ENCODE results near the gene BMPR2.

Gene BMPR2

DNA sequence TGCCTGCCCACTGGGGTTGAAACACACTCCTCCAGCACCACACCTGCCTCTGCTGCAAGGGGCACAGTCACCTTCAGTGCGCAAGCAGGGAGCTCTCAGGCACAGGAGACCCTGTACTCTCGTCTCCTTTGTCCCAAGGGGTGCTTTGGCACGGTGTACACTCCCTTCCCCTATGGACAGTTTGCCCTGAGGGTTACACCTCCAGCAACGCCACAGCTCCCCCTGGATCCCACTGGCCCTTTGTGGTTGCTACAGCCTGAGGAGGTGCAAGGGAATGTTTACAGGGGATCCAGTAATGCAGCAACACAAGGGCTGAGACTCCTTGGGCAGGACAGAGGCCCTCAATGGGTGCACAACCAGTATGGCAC, 213.4 kb downstream of the BMPR2 start:
- Histone ChIP-seq H3K79me2 (ENCODE audit: control insufficient read depth, low read length) (no peaks in the 10 kb centered on the region), H3K4me2 (ENCODE audit: low read length) (no peak overlapping the region), H3K4me3 (ENCODE audit: low read length) (no peak overlapping the region), H3K27ac (ENCODE audit: low read depth, low read length) (no peak overlapping the region), H3K9me3 (ENCODE audit: control insufficient read depth, insufficient read depth, low read length) (no peaks in the 10 kb centered on the region), H3K27me3 (ENCODE audit: control insufficient read depth, low read length) (no peaks in the 10 kb centered on the region), H3K9me2 (replicated peaks; ENCODE audit: control insufficient read depth, low read length) (no peaks in the 10 kb centered on the region), H3F3A (ENCODE audit: control insufficient read depth, insufficient read depth) (no peaks in the 10 kb centered on the region), H3K4me1 (ENCODE audit: control insufficient read depth, low read length) (peaks cover 6% of the 10 kb centered on the region; the same call in 1 of the 2 replicates), H3K36me3 (ENCODE audit: control insufficient read depth, low read length) (no peaks in the 10 kb centered on the region), H4K20me1 (ENCODE audit: control insufficient read depth, insufficient read depth, low read depth, low read length) (no peaks in the 10 kb centered on the region)
- no peak for TF ChIP-seq EZH2phosphoT487 (IDR thresholded peaks at IDR 0.05; ENCODE audit: borderline replicate concordance, low read length)
- TF ChIP-seq, protein P1, sequence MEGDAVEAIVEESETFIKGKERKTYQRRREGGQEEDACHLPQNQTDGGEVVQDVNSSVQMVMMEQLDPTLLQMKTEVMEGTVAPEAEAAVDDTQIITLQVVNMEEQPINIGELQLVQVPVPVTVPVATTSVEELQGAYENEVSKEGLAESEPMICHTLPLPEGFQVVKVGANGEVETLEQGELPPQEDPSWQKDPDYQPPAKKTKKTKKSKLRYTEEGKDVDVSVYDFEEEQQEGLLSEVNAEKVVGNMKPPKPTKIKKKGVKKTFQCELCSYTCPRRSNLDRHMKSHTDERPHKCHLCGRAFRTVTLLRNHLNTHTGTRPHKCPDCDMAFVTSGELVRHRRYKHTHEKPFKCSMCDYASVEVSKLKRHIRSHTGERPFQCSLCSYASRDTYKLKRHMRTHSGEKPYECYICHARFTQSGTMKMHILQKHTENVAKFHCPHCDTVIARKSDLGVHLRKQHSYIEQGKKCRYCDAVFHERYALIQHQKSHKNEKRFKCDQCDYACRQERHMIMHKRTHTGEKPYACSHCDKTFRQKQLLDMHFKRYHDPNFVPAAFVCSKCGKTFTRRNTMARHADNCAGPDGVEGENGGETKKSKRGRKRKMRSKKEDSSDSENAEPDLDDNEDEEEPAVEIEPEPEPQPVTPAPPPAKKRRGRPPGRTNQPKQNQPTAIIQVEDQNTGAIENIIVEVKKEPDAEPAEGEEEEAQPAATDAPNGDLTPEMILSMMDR (IDR thresholded peaks at IDR 0.05; ENCODE audit: low read depth, low read length, poor library complexity, severe bottlenecking): no peak

DNA sequence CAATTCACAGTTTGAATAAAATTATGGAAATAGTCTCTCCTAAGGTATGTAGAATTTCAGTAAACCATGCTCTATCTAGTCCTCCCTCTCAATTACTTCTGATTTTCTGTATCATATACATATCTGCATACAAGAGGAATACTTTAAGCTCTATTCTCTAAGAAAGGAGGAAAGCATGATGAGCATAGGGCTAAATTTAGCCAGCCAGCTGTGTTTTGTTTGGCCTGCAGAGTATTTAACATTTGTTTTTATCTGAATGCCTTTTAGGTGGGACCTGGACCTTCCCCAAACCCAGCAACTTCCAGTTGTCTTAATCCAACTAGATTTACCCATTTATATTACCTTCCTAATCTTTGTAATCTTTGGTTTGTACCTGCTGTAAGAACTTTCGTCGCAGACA, 216.4 kb downstream of the BMPR2 start:
- no peaks in the 10 kb centered on the region for H3K9me2 ChIP-seq (replicated peaks; ENCODE audit: control insufficient read depth, low read length)
- H3K36me3 ChIP-seq (ENCODE audit: control insufficient read depth, low read length): no peaks in the 10 kb centered on the region
- H4K20me1 ChIP-seq (ENCODE audit: control insufficient read depth, insufficient read depth, low read depth, low read length): no peaks in the 10 kb centered on the region
- H3K27me3 ChIP-seq (ENCODE audit: control insufficient read depth, low read length): no peaks in the 10 kb centered on the region
- no peaks in the 10 kb centered on the region for H3K9me3 ChIP-seq (ENCODE audit: control insufficient read depth, insufficient read depth, low read length)
- H3K4me2 ChIP-seq (ENCODE audit: low read length): no peak overlapping the region
- TF ChIP-seq, protein P1 (IDR thresholded peaks at IDR 0.05; ENCODE audit: low read depth, low read length, poor library complexity, severe bottlenecking): no peak
- no peak for TF ChIP-seq EZH2phosphoT487 (IDR thresholded peaks at IDR 0.05; ENCODE audit: borderline replicate concordance, low read length)
- H3K27ac ChIP-seq (ENCODE audit: low read depth, low read length): no peak overlapping the region
- peaks cover 6% of the 10 kb centered on the region; the same call in 1 of the 2 replicates for H3K4me1 ChIP-seq (ENCODE audit: control insufficient read depth, low read length)
- no peaks in the 10 kb centered on the region for H3K79me2 ChIP-seq (ENCODE audit: control insufficient read depth, low read length)
- H3F3A ChIP-seq (ENCODE audit: control insufficient read depth, insufficient read depth): no peaks in the 10 kb centered on the region
- no peak overlapping the region for H3K4me3 ChIP-seq (ENCODE audit: low read length)

DNA sequence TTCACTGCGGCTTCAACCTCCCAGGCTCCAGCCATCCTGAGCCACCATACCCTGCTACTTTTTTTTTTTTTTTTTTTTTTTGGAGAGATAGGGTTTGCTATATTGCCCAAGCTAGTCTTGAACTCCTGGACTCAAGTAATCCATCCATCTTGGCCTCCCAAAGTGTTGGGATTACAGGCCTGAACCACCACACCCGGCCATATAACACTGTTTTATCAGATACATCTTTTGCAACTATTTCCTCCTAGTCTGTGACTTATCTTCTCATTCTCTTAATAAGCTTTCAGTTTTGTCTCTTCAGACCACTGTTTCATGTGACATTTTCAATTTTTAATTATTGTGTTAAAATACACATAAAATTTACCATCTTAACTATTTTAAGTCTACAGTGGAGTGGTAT, 223.0 kb downstream of the BMPR2 start:
- H3K79me2 ChIP-seq (ENCODE audit: control insufficient read depth, low read length): no peaks in the 10 kb centered on the region

More for the DNA sequence above, 223.0 kb downstream of the BMPR2 start:
- H3K4me2 ChIP-seq (ENCODE audit: low read length): no peak overlapping the region
- H3K36me3 ChIP-seq (ENCODE audit: control insufficient read depth, low read length): no peaks in the 10 kb centered on the region
- no peaks in the 10 kb centered on the region for H3K9me3 ChIP-seq (ENCODE audit: control insufficient read depth, insufficient read depth, low read length)
- no peaks in the 10 kb centered on the region for H3K4me1 ChIP-seq (ENCODE audit: control insufficient read depth, low read length)
- no peaks in the 10 kb centered on the region for H3K9me2 ChIP-seq (replicated peaks; ENCODE audit: control insufficient read depth, low read length)
- H3K27ac ChIP-seq (ENCODE audit: low read depth, low read length): no peak overlapping the region
- no peak overlapping the region for H3K4me3 ChIP-seq (ENCODE audit: low read length)
- H3K27me3 ChIP-seq (ENCODE audit: control insufficient read depth, low read length): no peaks in the 10 kb centered on the region
- no peaks in the 10 kb centered on the region for H4K20me1 ChIP-seq (ENCODE audit: control insufficient read depth, insufficient read depth, low read depth, low read length)
- no peaks in the 10 kb centered on the region for H3F3A ChIP-seq (ENCODE audit: control insufficient read depth, insufficient read depth)
- TF ChIP-seq, protein P1 (IDR thresholded peaks at IDR 0.05; ENCODE audit: low read depth, low read length, poor library complexity, severe bottlenecking): no peak
- TF ChIP-seq EZH2phosphoT487 (IDR thresholded peaks at IDR 0.05; ENCODE audit: borderline replicate concordance, low read length): no peak

All from DOHH2 (cell line).